ENCODE results near the gene ST7L.

DNA sequence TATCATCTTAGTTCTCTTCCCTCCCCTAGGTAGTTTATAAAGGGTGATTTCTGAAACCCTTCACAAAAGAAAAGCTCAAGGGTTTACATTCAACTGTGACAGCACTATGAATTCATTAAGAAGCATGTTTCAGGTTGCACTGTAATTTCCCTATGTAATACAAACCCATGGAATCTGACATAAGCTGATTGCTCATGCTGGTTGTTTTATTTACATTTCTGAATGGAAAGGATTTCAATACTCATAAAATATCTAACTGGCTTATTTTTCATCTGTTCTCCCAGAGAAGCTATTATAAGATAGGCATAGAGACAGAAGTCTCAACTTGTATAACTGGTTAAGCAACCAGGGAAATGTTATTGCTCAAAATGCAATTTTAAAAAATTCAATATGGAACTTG, 89.6 kb downstream of the ST7L start:
- TF ChIP-seq CTCF (IDR thresholded peaks at IDR 0.05; ENCODE audit: low read depth, low read length, poor library complexity, severe bottlenecking): no peak
- TF ChIP-seq EZH2phosphoT487 (IDR thresholded peaks at IDR 0.05; ENCODE audit: borderline replicate concordance, low read length): no peak

Measured in DOHH2 (cell line).